Measurements from ENCODE around the gene TLDC2.
A peak's percentile ranks its signal among the peaks of the same experiment; 100 is the strongest.

The TLDC2 gene

DNA sequence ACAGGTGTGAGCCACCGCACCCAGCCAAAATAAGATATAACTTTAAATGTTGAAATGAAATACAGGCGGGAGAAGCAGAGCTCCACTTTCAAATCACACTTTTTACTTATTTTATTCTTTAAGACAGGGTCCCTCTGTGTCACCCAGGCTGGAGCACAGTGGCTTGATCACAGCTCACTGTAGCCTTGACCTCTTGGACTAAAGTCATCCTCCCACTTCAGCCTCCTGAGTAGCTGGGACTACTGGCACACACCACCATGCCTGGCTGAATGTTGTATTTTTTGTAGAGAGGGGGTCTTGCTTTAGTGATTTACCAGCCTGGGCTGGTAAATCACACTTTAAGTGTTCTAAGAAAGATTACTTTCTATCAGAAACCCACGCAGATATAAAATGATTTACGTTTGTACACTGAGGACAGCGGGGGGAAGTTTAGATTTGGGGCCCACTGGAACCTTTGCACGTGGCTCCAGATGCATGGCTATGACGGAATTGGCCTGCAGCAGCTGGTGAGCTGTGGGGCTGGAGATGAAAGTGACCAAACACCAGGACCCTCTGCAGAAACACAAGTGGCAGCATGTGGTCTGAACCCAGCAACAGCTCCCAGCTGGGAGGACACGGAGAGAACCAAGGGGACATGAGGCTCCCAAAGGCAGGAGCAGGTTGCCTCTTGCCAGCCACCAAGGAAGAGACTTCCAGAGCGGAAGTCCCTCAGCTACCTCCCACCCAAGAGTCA, 26.4 kb upstream of the TLDC2 start:
- FAIRE-seq: no peak
- DNase-seq (ENCODE audit: insufficient read length, low spot score): no peak
- TF ChIP-seq TAF1 (IDR thresholded peaks at IDR 0.05; ENCODE audit: low read depth, low read length) (no peak), POLR2AphosphoS5 (IDR thresholded peaks at IDR 0.05; ENCODE audit: low read depth, low read length) (no peak), POLR2A (IDR thresholded peaks at IDR 0.05; ENCODE audit: low read depth, low read length) (no peak), POU2F2 (IDR thresholded peaks at IDR 0.05; ENCODE audit: low read depth, low read length) (no peak), SPI1 (IDR thresholded peaks at IDR 0.05; ENCODE audit: low read depth, low read length) (no peak), PAX5 (IDR thresholded peaks at IDR 0.05; ENCODE audit: insufficient read depth, low read length, severe bottlenecking) (no peak)

DNA sequence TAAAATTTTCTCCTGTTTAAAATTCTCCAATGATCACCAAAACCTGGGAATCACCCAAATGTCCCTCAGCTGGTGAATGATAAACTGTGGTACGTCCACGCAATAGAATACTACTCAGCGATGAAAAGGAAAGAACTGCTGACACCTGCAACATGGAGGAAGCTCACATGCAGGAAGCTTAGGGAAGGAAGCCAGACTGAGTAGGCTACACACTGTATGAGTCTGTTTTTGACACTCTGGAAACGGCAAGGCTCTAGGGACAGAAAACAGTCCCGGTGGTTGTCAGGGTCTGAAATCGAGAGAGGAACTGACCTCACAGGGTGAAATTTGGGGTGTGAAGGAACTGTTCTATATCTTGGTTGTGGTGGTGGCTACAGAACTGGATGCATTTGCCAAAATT, 25.2 kb upstream of the TLDC2 start:
- DNase-seq (ENCODE audit: insufficient read length, low spot score) (no peak), FAIRE-seq (peak; percentile 33)
- TF ChIP-seq POLR2A (IDR thresholded peaks at IDR 0.05; ENCODE audit: low read depth, low read length) (no peak), SPI1 (IDR thresholded peaks at IDR 0.05; ENCODE audit: low read depth, low read length) (peak; percentile 68)

GRCh38 chr20:36851490-36851889, 24.4 kb upstream of the TLDC2 start:
- FAIRE-seq: peak; percentile 5
- TF ChIP-seq PAX5 (IDR thresholded peaks at IDR 0.05; ENCODE audit: insufficient read depth, low read length, severe bottlenecking): no peak
- no peak for TF ChIP-seq POLR2A (IDR thresholded peaks at IDR 0.05; ENCODE audit: low read depth, low read length)
- no peak for TF ChIP-seq POLR2AphosphoS5 (IDR thresholded peaks at IDR 0.05; ENCODE audit: low read depth, low read length)
- no peak for TF ChIP-seq TAF1 (IDR thresholded peaks at IDR 0.05; ENCODE audit: low read depth, low read length)
- no peak for TF ChIP-seq SPI1 (IDR thresholded peaks at IDR 0.05; ENCODE audit: low read depth, low read length)
- TF ChIP-seq POU2F2 (IDR thresholded peaks at IDR 0.05; ENCODE audit: low read depth, low read length): no peak

DNA sequence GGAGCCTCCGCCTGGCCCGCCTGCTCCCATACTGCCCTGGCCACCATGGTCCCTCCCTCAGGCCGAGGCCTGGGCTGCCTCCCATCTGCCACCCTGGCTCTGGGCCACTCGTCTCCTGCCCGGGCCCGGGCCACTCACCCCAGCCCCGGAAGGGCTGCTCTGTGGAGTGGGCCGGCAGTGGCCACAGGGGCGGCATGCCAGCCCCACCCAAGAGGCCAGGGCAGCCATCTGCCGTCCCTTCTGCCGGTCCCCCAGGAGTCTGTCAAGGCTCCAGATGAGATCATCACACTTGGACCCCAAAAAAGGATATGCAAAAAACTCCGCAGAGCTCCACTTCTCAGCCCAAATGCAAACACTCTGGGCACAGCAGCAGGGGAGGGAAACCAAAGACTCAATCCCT, 23.8 kb upstream of the TLDC2 start:
- FAIRE-seq (peak; percentile 26), DNase-seq (ENCODE audit: insufficient read length, low spot score) (no peak)
- TF ChIP-seq POLR2AphosphoS5 (IDR thresholded peaks at IDR 0.05; ENCODE audit: low read depth, low read length) (no peak), PAX5 (IDR thresholded peaks at IDR 0.05; ENCODE audit: insufficient read depth, low read length, severe bottlenecking) (no peak), POU2F2 (IDR thresholded peaks at IDR 0.05; ENCODE audit: low read depth, low read length) (no peak), POLR2A (IDR thresholded peaks at IDR 0.05; ENCODE audit: low read depth, low read length) (no peak), SPI1 (IDR thresholded peaks at IDR 0.05; ENCODE audit: low read depth, low read length) (no peak), TAF1 (IDR thresholded peaks at IDR 0.05; ENCODE audit: low read depth, low read length) (no peak)

More at GRCh38 chr20:36851490-36851889, 24.4 kb upstream of the TLDC2 start:
- no peak for DNase-seq (ENCODE audit: insufficient read length, low spot score)

- TF ChIP-seq SPI1 (IDR thresholded peaks at IDR 0.05; ENCODE audit: low read depth, low read length) (no peak), PAX5 (IDR thresholded peaks at IDR 0.05; ENCODE audit: insufficient read depth, low read length, severe bottlenecking) (no peak), POLR2AphosphoS5 (IDR thresholded peaks at IDR 0.05; ENCODE audit: low read depth, low read length) (no peak), POU2F2 (IDR thresholded peaks at IDR 0.05; ENCODE audit: low read depth, low read length) (no peak), POLR2A (IDR thresholded peaks at IDR 0.05; ENCODE audit: low read depth, low read length) (no peak), TAF1 (IDR thresholded peaks at IDR 0.05; ENCODE audit: low read depth, low read length) (no peak)
- FAIRE-seq (no peak), DNase-seq (ENCODE audit: insufficient read length, low spot score) (no peak)
These were observed 21.3 kb upstream of the TLDC2 start for GRCh38 chr20:36854348-36855240.

GRCh38 chr20:36855241-36855657, 20.7 kb upstream of the TLDC2 start:
- no peak for DNase-seq (ENCODE audit: insufficient read length, low spot score)
- no peak for FAIRE-seq

DNA sequence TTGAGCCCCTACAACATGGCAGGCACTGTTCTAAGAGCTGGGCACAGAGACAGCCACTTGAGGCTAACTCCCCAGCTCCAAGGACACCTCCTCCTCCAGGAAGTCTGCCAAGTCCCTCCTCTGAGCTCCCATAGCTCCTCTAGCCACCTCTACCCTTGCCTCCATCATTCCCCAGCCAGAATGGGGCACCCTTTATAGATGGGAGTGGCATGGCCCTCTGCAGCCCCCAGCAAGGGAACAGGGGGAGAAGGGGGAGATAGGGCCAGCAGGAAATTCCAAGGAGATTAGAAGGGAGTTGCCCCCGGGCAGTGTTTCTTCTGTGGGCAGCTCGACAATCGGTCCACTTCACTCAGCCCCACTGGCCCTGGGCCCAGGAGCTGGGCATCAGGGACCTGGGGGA, 19.7 kb upstream of the TLDC2 start:
- FAIRE-seq (no peak), DNase-seq (ENCODE audit: insufficient read length, low spot score) (no peak)
- no peak for TF ChIP-seq TAF1 (IDR thresholded peaks at IDR 0.05; ENCODE audit: low read depth, low read length)
- TF ChIP-seq SPI1 (IDR thresholded peaks at IDR 0.05; ENCODE audit: low read depth, low read length): no peak
- no peak for TF ChIP-seq POLR2A (IDR thresholded peaks at IDR 0.05; ENCODE audit: low read depth, low read length)
- no peak for TF ChIP-seq POU2F2 (IDR thresholded peaks at IDR 0.05; ENCODE audit: low read depth, low read length)
- no peak for TF ChIP-seq PAX5 (IDR thresholded peaks at IDR 0.05; ENCODE audit: insufficient read depth, low read length, severe bottlenecking)
- TF ChIP-seq POLR2AphosphoS5 (IDR thresholded peaks at IDR 0.05; ENCODE audit: low read depth, low read length): no peak

More at GRCh38 chr20:36855241-36855657, 20.7 kb upstream of the TLDC2 start:
- TF ChIP-seq POLR2AphosphoS5 (IDR thresholded peaks at IDR 0.05; ENCODE audit: low read depth, low read length) (no peak), POLR2A (IDR thresholded peaks at IDR 0.05; ENCODE audit: low read depth, low read length) (no peak), TAF1 (IDR thresholded peaks at IDR 0.05; ENCODE audit: low read depth, low read length) (no peak), POU2F2 (IDR thresholded peaks at IDR 0.05; ENCODE audit: low read depth, low read length) (no peak), PAX5 (IDR thresholded peaks at IDR 0.05; ENCODE audit: insufficient read depth, low read length, severe bottlenecking) (no peak), SPI1 (IDR thresholded peaks at IDR 0.05; ENCODE audit: low read depth, low read length) (no peak)

- TF ChIP-seq SPI1 (IDR thresholded peaks at IDR 0.05; ENCODE audit: low read depth, low read length) (no peak), POLR2A (IDR thresholded peaks at IDR 0.05; ENCODE audit: low read depth, low read length) (no peak), POLR2AphosphoS5 (IDR thresholded peaks at IDR 0.05; ENCODE audit: low read depth, low read length) (no peak), TAF1 (IDR thresholded peaks at IDR 0.05; ENCODE audit: low read depth, low read length) (no peak)
- DNase-seq (ENCODE audit: insufficient read length, low spot score) (no peak), FAIRE-seq (peak; percentile 38)
These were observed 19.0 kb upstream of the TLDC2 start for GRCh38 chr20:36856691-36857635.

DNA sequence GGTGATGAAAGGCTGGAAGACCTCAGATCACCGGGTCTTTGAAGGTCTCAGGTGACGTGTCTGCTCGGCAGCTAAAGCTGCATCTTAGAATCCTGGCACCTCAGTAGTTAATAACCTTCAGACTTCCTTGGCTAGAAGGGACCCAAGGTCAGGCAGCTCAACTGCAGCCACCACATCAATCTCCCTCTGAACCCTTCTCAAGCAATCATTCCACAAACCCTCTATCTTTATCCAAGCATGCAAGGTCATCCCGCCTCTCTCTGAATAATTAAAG, 16.7 kb upstream of the TLDC2 start:
- TF ChIP-seq POU2F2 (IDR thresholded peaks at IDR 0.05; ENCODE audit: low read depth, low read length) (no peak), SPI1 (IDR thresholded peaks at IDR 0.05; ENCODE audit: low read depth, low read length) (no peak), PAX5 (IDR thresholded peaks at IDR 0.05; ENCODE audit: insufficient read depth, low read length, severe bottlenecking) (no peak), POLR2A (IDR thresholded peaks at IDR 0.05; ENCODE audit: low read depth, low read length) (no peak), TAF1 (IDR thresholded peaks at IDR 0.05; ENCODE audit: low read depth, low read length) (no peak), POLR2AphosphoS5 (IDR thresholded peaks at IDR 0.05; ENCODE audit: low read depth, low read length) (no peak)
- FAIRE-seq (no peak), DNase-seq (ENCODE audit: insufficient read length, low spot score) (no peak)

All from GM12891 (cell line).